Lower lobe of right lung (tissue), 2 donors: ENCODE results near the gene RALGPS2. TPM values are rescaled to one million over a fixed set of nuclear protein-coding genes. Genes with fewer than 3 reads are reported as not detected.

ENCODE experiments used
- ATAC-seq, 2 donors: fragments of 200-7000 bp; cut with Tn5 transposase; one replicate each; pipeline ENCODE4 v1.9.1; 2020 to 2022; ENCODE audit warnings: mild to moderate bottlenecking in 2 of 2, moderate library complexity in 2 of 2
- DNase-seq: peaks from one replicate; pipeline ENCODE4 v3.0.0-alpha.2; 2020
- H3K27ac ChIP-seq: fragments of 200-600 bp; one replicate; pipeline ENCODE4 v1.8.0; 2022
- H3K27me3 ChIP-seq: fragments of 200-600 bp; one replicate; pipeline ENCODE4 v1.8.0; 2022; ENCODE audit warnings: low read depth
- H3K36me3 ChIP-seq: fragments of 200-600 bp; one replicate; pipeline ENCODE4 v1.8.0; 2022; ENCODE audit warnings: mild to moderate bottlenecking
- H3K4me1 ChIP-seq: fragments of 200-600 bp; one replicate; pipeline ENCODE4 v1.8.0; 2022
- H3K4me3 ChIP-seq: fragments of 200-600 bp; one replicate; pipeline ENCODE4 v1.8.0; 2022; ENCODE audit warnings: mild to moderate bottlenecking
- H3K9me3 ChIP-seq: fragments of 200-600 bp; one replicate; pipeline ENCODE4 v1.8.0; 2022
- intact Hi-C: fragments of 100-400 bp; cut with DNase I; formaldehyde crosslinking; loops from one replicate; pipeline ENCODE4 v1.11.0; 2022
- total RNA-seq: library from RNA; stranded (reverse); fragmentation: NEBNext Ultra II Directional; extraction: Animal tissue kit (Norgen Biotek cat#: 25700); gene quantifications from one replicate; pipeline ENCODE4 v1.2.1, GENCODE V29; 2021
- TF ChIP-seq, protein P1 (sequence below): fragments of 200-600 bp; IDR thresholded peaks from one replicate; pipeline ENCODE4 v1.8.0; 2022; ENCODE audit warnings: antibody characterized with exemption, mild to moderate bottlenecking
- donor health status: DM: no; HTN: yes; CAD: no; lungs with severe emphysema.

The RALGPS2 gene
- total RNA-seq, 1 donor from 2014 or later, result 7.5 TPM

DNA sequence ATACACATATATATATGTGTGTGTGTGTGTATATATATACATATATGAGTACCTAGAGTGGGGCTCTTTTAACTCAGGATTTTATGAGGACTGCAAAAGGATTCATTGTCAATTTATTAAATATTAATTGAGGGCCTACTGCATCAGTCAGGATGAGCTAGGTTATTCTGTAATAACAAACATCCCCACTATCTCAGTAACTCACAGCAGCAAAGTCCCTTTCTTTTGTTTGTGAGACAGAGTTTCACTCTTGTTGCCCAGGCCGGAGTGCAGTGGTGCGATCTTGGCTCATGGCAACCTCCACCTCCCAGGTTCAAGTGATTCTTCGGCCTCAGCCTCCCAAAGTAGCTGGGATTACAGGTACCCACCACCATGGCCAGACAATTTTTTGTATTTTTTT lies 236.8 kb downstream of the RALGPS2 start:
- Histone ChIP-seq H3K9me3 (peaks cover 5% of the 10 kb centered on the region), H3K4me1 (no peaks in the 10 kb centered on the region), H3K27ac (no peak overlapping the region), H3K27me3 (no peaks in the 10 kb centered on the region), H3K36me3 (no peaks in the 10 kb centered on the region), H3K4me3 (no peak overlapping the region)
- ATAC-seq (no peak), DNase-seq (no peak)
- intact Hi-C loops, result no loop called here
- TF ChIP-seq, protein P1, sequence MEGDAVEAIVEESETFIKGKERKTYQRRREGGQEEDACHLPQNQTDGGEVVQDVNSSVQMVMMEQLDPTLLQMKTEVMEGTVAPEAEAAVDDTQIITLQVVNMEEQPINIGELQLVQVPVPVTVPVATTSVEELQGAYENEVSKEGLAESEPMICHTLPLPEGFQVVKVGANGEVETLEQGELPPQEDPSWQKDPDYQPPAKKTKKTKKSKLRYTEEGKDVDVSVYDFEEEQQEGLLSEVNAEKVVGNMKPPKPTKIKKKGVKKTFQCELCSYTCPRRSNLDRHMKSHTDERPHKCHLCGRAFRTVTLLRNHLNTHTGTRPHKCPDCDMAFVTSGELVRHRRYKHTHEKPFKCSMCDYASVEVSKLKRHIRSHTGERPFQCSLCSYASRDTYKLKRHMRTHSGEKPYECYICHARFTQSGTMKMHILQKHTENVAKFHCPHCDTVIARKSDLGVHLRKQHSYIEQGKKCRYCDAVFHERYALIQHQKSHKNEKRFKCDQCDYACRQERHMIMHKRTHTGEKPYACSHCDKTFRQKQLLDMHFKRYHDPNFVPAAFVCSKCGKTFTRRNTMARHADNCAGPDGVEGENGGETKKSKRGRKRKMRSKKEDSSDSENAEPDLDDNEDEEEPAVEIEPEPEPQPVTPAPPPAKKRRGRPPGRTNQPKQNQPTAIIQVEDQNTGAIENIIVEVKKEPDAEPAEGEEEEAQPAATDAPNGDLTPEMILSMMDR, result no peak

DNA sequence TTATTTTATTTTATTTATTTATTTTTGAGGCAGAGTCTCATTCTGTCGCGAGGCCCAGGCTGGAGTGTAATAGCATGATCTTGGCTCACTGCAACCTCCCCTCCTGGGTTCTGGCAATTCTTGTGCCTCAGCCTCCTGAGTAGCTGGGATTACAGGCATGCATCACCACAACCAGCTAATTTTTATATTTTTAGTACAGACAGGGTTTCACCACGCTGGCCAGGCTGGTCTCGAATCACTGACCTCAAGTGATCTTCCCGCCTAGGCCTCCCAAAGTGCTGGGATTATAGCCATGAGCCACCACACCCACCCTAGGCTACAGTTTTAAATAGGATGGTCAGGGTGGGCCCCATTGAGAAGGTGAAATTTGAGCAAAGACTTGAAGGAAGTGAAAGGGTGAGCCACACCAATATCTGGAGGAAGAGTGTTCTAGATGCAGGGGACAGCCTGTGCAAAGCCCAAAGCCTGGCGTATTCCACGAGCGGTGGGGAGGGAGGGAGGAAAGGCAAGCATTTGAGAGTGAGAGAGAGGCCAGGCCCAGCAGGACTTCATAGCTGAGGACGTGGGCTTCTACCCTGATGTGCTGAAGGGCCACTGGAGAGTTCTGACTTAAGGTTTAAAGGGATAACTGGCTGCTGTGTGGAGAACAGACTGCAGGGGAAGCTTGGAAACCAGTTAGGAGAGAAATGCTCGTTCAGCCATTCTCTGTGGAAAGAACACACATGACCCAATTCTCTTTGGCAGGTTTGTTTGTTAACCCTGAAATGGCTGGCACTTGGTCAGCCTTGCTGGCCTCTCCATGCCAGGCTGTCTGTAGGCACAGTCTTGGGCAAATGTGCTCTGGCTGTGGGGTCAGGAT lies 238.0 kb downstream of the RALGPS2 start:
- ATAC-seq, result no peak
- no peak for DNase-seq
- intact Hi-C loops, result no loop called here
- no peak overlapping the region for H3K4me3 ChIP-seq
- TF ChIP-seq, protein P1, result no peak
- no peaks in the 10 kb centered on the region for H3K4me1 ChIP-seq
- no peaks in the 10 kb centered on the region for H3K36me3 ChIP-seq
- peaks cover 5% of the 10 kb centered on the region for H3K9me3 ChIP-seq
- H3K27me3 ChIP-seq, result no peaks in the 10 kb centered on the region
- H3K27ac ChIP-seq, result no peak overlapping the region

DNA sequence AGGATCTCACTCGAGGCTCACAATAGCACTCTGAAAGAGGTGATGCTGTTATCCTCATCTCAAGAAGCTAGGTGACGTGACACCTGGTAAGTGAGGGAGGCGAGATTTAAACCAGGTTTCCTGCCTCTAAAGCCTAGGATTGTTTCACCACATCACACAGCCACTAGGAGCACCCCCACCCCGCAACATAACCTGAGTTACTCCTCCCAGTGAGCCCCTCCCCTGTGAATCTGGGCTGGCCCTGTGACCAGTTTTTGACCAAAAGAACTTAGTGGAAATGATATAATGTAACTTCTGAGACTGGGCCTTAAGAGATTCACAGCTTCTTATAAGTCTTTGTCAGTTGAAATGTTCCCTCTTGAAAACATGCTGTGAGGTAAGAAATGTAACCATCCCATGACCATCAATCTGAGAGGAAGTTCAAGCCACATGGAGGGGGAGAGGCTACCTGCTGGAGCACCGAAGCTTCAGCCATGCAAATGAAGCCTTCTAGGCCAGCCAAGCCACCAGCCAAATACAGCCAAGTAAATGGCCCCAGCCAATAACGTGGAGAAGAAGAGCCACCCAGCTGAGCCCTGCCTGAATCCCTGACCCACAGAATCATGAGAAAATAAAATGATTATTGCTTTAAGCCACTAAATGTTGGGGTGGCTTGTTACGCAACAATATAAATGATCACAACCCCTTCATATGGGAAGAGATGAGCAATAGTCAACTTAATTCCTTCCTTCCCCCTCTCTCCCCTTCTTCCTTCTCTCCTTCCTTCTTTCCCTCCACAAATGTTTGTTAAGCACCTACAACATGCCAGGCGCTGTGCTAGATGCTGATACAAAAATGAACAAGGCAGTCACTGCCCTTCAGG lies 239.7 kb downstream of the RALGPS2 start:
- H3K9me3 ChIP-seq, result peaks cover 5% of the 10 kb centered on the region
- H3K27me3 ChIP-seq, result no peaks in the 10 kb centered on the region
- no peak overlapping the region for H3K27ac ChIP-seq
- ATAC-seq, result no peak
- no peak for DNase-seq
- no peak overlapping the region for H3K4me3 ChIP-seq
- no peaks in the 10 kb centered on the region for H3K4me1 ChIP-seq
- no peaks in the 10 kb centered on the region for H3K36me3 ChIP-seq
- intact Hi-C loops, result no loop called here
- TF ChIP-seq, protein P1, result no peak

DNA sequence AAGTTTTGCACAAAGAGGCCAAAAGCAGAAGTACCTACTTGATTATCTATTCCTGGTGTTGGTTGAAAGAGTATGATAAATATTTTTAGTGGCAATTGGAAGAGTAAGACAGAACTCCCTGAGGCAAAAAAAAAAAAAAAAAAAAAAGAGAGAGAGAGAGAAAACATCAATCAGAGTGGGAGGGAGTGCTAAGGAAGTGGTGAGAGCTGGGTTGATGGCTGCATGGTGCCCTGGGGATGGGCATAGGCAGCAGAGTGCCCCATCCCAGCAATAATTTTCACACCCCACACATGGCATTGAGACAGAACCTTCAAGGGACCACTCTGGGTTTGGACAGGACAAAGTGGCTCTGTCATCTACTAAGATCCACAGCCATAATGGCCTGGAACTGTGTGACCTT lies 241.3 kb downstream of the RALGPS2 start:
- ATAC-seq (no peak), DNase-seq (no peak)
- Histone ChIP-seq H3K4me3 (no peak overlapping the region), H3K9me3 (peaks cover 5% of the 10 kb centered on the region), H3K27ac (no peak overlapping the region), H3K4me1 (no peaks in the 10 kb centered on the region), H3K27me3 (no peaks in the 10 kb centered on the region), H3K36me3 (no peaks in the 10 kb centered on the region)
- TF ChIP-seq, protein P1, result no peak
- intact Hi-C loops, result no loop called here

DNA sequence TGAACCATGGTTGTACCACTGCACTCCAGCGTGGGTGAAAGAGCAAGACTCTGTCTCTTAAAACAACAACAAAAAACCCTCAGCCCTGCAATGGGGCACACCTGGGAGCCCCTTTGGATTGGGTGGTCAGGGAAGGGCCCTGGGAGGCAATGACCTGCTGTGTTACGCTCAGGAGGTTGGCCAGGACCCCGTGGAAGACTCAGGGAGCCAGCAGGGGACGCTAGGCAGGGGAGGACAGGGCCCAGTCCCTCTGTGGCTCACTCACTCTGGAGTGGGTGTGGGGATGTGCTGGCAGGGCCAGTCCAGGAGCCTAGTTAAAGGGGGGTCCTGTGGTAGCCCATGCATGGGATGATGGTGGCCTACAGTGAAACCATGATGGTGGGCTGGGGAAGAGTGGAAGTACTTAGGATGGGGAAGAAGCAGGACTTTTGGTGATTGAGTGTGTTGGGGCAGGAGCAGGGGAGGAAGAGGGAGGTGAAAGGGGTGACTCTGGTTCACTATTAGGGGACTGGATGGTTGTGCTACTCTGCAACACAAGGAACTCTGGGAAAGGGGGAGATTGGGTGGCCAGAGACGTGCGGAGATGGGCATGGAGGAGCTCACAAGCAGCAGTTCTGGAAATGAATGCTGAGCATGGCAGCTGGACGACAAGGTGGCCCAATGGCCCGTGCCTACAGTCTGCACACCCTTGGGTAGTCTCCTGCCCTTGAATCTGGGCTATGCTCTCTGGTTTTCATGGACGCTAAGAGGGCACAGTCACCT lies 244.4 kb downstream of the RALGPS2 start:
- ATAC-seq, result no peak
- Histone ChIP-seq H3K4me3 (no peak overlapping the region), H3K27ac (no peak overlapping the region), H3K27me3 (no peaks in the 10 kb centered on the region), H3K36me3 (no peaks in the 10 kb centered on the region), H3K4me1 (no peaks in the 10 kb centered on the region), H3K9me3 (peaks cover 5% of the 10 kb centered on the region)
- intact Hi-C loops, result no loop called here
- no peak for DNase-seq
- TF ChIP-seq, protein P1, result no peak
